Ovary (tissue), 3 donors: ENCODE data around the gene DDB1.

Source experiments
- EP300 ChIP-seq: sonication (generic); formaldehyde crosslinking; IDR thresholded peaks from one replicate; pipeline ENCODE4 v1.6.1; 2017; ENCODE audit warnings: antibody characterized with exemption
- POLR2A ChIP-seq: fragments of 450-650 bp; IDR thresholded peaks from one replicate; pipeline ENCODE4 v1.6.1; 2017; ENCODE audit warnings: antibody characterized with exemption, mild to moderate bottlenecking, moderate library complexity
- TF ChIP-seq, protein P1 (sequence below), 3 donors: fragments of 450-650 bp in 2 of 3; fragments of 200-600 bp in 1 of 3; IDR thresholded peaks; one replicate each; pipeline versions ENCODE4 v1.5.1 to v1.8.0; 2016 to 2022; ENCODE audit warnings: antibody characterized with exemption in 3 of 3, mild to moderate bottlenecking in 1 of 3
- donor health status: DM: no; HTN: no; CAD: no.

DNA sequence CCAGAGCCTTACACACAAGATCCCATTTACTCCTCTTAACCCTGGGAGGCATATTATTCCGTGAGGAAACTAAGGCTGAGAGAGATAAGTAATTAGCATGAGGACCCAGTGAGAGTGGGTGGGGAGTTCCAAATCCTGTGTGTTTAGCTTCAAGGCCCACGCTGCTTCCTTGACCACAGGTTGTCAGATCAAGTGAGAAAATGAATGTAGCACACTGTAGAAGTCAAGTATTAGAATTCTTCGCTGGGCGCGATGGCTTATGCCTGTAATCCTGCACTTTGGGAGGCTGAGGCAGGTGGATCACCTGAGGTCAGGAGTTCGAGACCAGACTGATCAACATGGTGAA, 25.0 kb upstream of the DDB1 start:
- TF ChIP-seq, protein P1, sequence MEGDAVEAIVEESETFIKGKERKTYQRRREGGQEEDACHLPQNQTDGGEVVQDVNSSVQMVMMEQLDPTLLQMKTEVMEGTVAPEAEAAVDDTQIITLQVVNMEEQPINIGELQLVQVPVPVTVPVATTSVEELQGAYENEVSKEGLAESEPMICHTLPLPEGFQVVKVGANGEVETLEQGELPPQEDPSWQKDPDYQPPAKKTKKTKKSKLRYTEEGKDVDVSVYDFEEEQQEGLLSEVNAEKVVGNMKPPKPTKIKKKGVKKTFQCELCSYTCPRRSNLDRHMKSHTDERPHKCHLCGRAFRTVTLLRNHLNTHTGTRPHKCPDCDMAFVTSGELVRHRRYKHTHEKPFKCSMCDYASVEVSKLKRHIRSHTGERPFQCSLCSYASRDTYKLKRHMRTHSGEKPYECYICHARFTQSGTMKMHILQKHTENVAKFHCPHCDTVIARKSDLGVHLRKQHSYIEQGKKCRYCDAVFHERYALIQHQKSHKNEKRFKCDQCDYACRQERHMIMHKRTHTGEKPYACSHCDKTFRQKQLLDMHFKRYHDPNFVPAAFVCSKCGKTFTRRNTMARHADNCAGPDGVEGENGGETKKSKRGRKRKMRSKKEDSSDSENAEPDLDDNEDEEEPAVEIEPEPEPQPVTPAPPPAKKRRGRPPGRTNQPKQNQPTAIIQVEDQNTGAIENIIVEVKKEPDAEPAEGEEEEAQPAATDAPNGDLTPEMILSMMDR (IDR thresholded peaks at IDR 0.05) = no peak
- TF ChIP-seq POLR2A = no peak
- no peak for TF ChIP-seq EP300
